SKM-1 (cell line): ENCODE results near the gene IL11.
A peak's percentile ranks its signal among the peaks of the same experiment; 100 is the strongest.
"Not testable (repeated sequence)": the region's sequence is repeated elsewhere in the genome, so short reads cannot be mapped to it uniquely, and the experiment has no call there.

Experiments used
- DNase-seq: peaks from one replicate; lab custom pipeline; 2025; ENCODE audit not compliant: unreplicated experiment; lab: John Stamatoyannopoulos, UW

The IL11 gene

DNA sequence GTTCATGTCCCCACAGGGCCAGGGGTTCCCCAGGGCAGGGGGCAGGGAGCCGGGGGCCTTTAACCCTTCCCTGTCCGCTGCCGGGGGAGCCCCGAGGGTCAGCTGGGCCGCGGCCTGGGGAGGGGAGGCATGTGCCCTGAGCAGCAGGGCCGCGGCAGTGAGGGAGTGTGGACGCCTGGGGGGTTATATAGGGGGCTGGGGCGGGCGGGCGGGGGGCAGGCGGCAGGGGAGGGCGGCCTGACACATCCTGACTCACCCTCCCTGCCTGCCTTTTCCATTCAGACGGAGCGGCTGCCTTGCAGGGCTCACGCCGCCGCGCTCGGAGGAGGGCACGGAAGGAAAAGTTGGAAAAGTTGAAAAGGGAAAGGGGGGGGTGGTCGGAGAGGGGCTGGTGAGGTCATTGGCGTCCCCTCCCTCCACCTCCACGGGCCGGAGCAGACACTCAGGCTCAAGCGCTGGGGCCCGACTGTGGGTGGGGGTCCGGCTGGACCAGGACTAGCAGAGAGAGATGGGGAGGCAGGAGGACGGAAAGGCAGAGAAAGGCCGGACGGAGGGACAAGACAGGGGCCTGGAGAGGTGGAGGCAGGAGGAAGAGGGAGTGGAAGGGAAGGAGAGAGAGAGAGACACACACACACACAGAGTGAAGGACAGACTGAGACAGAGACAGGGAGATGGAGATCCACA is at the start of gene IL11:
Gene IL11, minus strand, starts transcription at position 159 of the 684 bp plus-strand sequence. Its CDS starts 153 bp downstream, at position 6.
- no peak for DNase-seq

GRCh38 chr19:55419624-55420236 is 49.5 kb upstream of the IL11 start:
- no peak for DNase-seq

DNA sequence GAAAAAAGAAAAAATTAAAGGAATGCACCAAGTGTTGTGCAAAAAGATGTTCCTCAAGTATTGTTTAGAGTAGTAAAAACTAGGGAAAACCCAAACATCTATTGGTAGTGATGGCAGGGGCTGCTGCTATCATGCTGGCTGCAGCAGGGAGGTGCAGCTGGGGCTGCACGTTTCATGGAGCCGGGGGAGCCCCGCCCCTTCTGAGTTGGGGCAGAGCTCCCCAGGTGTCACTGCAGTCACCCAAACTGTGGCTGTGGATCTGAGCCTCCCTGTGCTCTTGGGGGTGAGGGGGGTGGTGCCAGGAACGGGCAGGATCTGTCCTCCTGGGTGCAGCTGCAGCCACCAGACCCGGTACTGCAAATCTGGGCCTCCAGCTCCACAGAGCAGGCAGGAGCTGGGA is 48.8 kb upstream of the IL11 start:
- DNase-seq = no peak

- DNase-seq = no peak
These were observed 47.9 kb upstream of the IL11 start for GRCh38 chr19:55418185-55418584.

- DNase-seq = no peak
These were observed 39.9 kb upstream of the IL11 start for GRCh38 chr19:55410168-55410567.

DNA sequence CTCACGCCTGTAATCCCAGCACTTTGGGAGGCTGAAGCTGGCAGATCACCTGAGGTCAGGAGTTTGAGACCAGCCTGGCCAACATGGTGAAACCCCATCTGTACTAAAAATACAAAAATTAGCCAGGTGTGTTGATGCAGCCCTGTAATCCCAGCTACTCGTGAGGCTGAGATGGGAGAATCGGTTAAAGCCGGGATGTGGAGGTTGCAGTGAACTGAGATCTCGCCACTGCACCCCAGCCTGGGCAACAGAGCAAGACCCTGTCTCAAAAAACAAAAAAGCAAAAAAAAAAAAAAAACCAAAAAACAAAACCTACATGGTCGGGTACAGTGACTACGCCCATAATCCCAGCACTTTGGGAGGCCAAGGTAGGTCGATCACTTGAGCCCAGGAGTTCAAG is 38.9 kb upstream of the IL11 start:
- not testable (repeated sequence) for DNase-seq

GRCh38 chr19:55408533-55408872 is 38.2 kb upstream of the IL11 start:
- DNase-seq = no peak

GRCh38 chr19:55407800-55408532 is 37.7 kb upstream of the IL11 start:
- peak; percentile 78 for DNase-seq

DNA sequence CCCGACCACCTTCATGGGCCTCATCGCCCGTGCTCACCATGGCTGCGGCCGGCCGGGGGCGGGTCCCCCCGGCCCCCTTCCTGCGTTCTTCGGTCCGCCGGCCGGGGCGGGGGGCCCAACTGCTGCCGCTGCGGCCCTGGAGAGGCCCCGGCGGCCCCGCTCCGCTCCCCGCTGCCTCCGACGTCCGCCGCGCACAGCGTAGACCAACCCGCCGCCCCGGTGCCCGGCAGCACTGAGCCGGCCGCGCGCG is 37.2 kb upstream of the IL11 start, which contains the start of gene UBE2S:
Gene UBE2S, minus strand, starts transcription at position 239 of the 250 bp plus-strand sequence. Its CDS starts 199 bp downstream, at position 40.
- DNase-seq = not testable (repeated sequence)

- DNase-seq = no peak
These were observed 36.7 kb upstream of the IL11 start for GRCh38 chr19:55406826-55407549.

- DNase-seq = no peak
These were observed 36.0 kb upstream of the IL11 start for GRCh38 chr19:55406091-55406825.

DNA sequence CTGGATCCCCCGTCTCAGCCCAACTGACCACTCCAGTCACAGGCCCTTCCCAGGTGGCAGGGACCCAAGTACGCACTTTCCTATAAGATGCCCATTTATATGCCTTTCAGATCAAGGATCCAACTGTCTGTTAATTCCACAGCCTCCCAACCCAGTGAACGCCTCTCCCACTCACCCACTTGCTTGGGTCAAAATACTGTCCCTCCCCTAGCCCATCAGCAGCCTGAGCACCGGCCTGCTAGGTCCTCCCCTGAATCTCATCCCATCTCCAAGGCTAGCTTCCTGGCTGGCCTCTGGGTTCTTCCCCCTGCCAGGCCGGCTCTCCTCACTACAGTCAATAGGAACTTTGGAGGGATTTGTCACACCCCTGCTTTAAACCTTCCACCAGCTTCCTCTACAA is 35.4 kb upstream of the IL11 start:
- no peak for DNase-seq

GRCh38 chr19:55402509-55402908 is 32.2 kb upstream of the IL11 start:
- no peak for DNase-seq

DNA sequence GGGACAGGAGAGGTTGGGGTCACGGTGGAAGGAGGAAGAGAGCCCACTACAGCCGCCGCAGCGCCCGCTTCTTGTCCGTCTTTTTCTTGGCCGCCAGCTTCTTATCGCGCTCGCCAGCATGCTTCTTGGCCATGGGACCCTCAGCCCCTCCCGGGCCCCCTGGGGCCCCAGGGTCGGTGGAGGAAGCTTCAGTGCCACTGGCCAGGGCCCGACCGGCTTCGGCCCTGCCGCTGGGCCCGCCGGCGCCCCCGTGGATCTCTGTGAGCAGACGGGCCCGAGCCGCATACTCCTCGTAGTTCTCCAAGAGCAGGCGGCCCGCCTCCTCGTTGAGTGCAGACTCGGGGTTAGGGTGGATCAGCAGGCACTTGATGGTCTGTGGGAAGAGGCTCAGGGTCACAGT is 31.1 kb upstream of the IL11 start:
- not testable (repeated sequence) for DNase-seq

GRCh38 chr19:55400281-55401087 is 30.2 kb upstream of the IL11 start:
- DNase-seq = no peak

DNA sequence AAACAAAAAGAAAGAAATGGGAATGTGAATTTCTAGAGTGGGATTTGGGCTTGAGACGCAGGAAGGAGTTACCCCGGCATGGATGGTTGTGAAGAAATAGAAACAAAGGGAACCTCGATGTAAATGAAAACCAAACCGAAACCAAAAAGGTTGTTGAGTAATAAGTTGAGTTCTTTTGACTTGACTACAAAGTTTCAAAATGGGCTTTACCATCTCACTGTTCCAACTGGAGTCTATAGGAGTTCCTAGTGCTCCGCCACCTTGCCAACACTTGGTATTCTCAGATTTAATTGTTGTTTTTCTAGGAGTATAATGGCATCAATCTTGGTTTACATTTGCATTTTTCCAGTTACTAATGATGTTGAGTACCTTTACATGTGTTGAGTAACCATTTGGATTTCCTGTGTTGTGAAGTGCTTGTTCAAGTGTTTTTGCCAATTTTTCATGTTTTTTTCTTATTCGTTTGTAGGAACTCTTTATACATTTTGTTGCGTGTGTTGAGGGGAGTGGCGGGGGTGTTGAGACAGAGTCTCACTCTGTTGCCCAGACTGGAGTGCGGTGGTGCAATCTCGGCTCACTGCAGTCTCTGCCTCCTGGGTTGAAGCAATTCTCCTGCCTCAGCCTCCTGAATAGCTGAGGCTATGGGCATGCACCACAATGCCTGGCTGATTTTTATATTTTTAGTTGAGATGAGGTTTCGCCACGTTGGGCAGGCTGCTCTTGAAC is 28.1 kb upstream of the IL11 start:
- DNase-seq = no peak

DNA sequence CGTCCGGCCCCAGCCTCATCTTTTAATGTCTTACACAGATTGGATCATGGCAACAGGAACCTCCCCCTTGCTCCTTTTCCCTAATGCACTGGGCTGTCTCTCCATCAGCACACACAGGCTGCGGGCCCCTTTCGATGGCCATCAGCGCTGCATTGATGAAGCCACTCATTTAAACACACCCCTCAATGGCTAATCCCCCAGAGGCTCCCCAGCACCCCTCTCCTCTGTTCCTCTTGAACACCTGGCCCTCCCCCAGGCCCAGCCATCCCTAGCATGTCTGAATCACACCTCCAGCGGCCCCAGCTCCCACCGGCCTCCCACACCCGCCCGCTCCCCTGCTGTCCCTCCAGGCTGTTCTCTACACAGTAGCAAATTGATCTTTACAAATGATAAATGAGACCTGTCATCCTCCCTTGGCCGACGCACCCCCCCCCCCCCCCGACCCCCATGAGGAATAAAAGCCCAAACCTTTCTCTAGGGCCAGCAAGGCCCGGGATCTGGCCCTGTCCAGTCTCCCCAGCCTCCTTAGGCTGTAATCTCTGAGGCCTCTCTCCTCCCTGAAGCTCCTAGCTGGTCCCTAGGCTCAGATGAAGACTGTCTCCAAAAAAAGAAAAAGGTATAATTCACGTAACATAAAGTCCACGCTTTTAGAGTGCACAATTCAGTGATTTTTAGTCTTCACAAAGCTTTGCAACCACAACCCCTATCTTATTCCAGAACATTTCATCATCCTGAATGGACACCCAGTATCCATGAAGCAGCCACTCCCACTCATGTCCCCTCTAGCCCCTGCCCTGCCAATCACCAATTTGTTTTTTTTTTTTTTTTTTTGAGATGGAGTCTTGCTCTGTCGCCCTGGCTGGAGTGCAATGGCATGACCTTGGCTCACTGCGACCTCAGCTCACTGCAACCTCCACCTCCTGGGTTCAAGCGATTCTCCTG is 22.8 kb upstream of the IL11 start:
- no peak for DNase-seq
